WTC11 (cell line): Measurements from ENCODE around the gene TRIM17. TPM values are rescaled to one million over a fixed set of nuclear protein-coding genes. Genes with fewer than 3 reads are reported as not detected.

Experiments
- ATAC-seq: fragments of 200-7000 bp; cut with Tn5 transposase; 2 replicates; pipeline ENCODE4 v1.10.0; 2021; ENCODE audit warnings: mild to moderate bottlenecking, moderate library complexity
- CTCF ChIA-PET: fragments of 300-600 bp; sonication (Branson Sonifier 250); formaldehyde crosslinking; loops from one replicate; lab custom pipeline; 2021; ENCODE audit warnings: antibody characterized with exemption; lab: Charles Lee
- POLR2A ChIA-PET: fragments of 350-600 bp; sonication (Branson Sonifier 250); formaldehyde crosslinking; loops from one replicate; lab custom pipeline; 2021; ENCODE audit warnings: antibody characterized with exemption; lab: Charles Lee
- DNase-seq: peaks from one replicate; pipeline ENCODE4 v3.0.0; 2021; ENCODE audit warnings: low spot score
- H3K27ac Mint-ChIP-seq: 2 replicates; pipeline ENCODE4 v1.8.0; 2021; ENCODE audit warnings: mixed read lengths
- H3K27me3 Mint-ChIP-seq: 2 replicates; pipeline ENCODE4 v1.8.0; 2021; ENCODE audit warnings: low read depth, mild to moderate bottlenecking, moderate library complexity, mixed read lengths
- H3K36me3 Mint-ChIP-seq: 2 replicates; pipeline ENCODE4 v1.8.0; 2021; ENCODE audit warnings: mixed read lengths
- H3K4me1 Mint-ChIP-seq: 2 replicates; pipeline ENCODE4 v1.8.0; 2022; ENCODE audit warnings: mixed read lengths
- H3K4me3 Mint-ChIP-seq: 2 replicates; pipeline ENCODE4 v1.8.0; 2021; ENCODE audit warnings: mild to moderate bottlenecking, moderate library complexity, mixed read lengths
- H3K9me3 Mint-ChIP-seq: 2 replicates; pipeline ENCODE4 v1.8.0; 2021; ENCODE audit warnings: mixed read lengths
- CREB1 ChIP-seq: sonication (generic); formaldehyde crosslinking; IDR thresholded peaks from 2 replicates; pipeline ENCODE4 v1.8.0; 2023; ENCODE audit warnings: mild to moderate bottlenecking, missing genetic modification reagents
- ESRRA ChIP-seq: sonication (generic); formaldehyde crosslinking; IDR thresholded peaks from 2 replicates; pipeline ENCODE4 v1.8.1; 2022; ENCODE audit warnings: mild to moderate bottlenecking, missing genetic modification reagents, borderline replicate concordance
- GTF2I ChIP-seq: fragments of 250-450 bp; sonication (Bioruptor Pico); conservative IDR thresholded peaks from 2 replicates; pipeline ENCODE4 v1.4.0; 2021; ENCODE audit warnings: mild to moderate bottlenecking
- NFYB ChIP-seq: sonication (generic); formaldehyde crosslinking; conservative IDR thresholded peaks from 2 replicates; pipeline ENCODE4 v1.8.0; 2022; ENCODE audit warnings: low read depth, missing genetic modification reagents
- ZBTB43 ChIP-seq: sonication (generic); formaldehyde crosslinking; IDR thresholded peaks from 2 replicates; pipeline ENCODE4 v1.8.1; 2023; ENCODE audit warnings: mild to moderate bottlenecking, missing genetic modification reagents
- ZNF423 ChIP-seq: fragments of 250-450 bp; sonication (Bioruptor Pico); IDR thresholded peaks from 2 replicates; pipeline ENCODE4 v2.1.2; 2022; ENCODE audit warnings: mild to moderate bottlenecking, moderate library complexity
- ZNF512 ChIP-seq: sonication (generic); formaldehyde crosslinking; IDR thresholded peaks from 2 replicates; pipeline ENCODE4 v1.8.1; 2022; ENCODE audit warnings: missing genetic modification reagents, borderline replicate concordance
- total RNA-seq: library from RNA; stranded (reverse); gene quantifications from 3 replicates; pipeline ENCODE4 v1.2.3, GENCODE V29; 2021
- TF ChIP-seq, protein P1 (sequence below): sonication (generic); formaldehyde crosslinking; IDR thresholded peaks from 2 replicates; pipeline ENCODE4 v1.8.0; 2023; ENCODE audit warnings: mild to moderate bottlenecking, missing genetic modification reagents

TRIM17 gene
- total RNA-seq, 1 experiment from 2014 or later = 2.6 TPM

GRCh38 chr1:228369608-228370438, 46.8 kb downstream of the TRIM17 start:
- no peaks in the 10 kb centered on the region for H3K9me3 Mint-ChIP-seq
- peaks cover 3% of the 10 kb centered on the region; the same call in 1 of the 2 replicates for H3K4me1 Mint-ChIP-seq
- no peak overlapping the region for H3K4me3 Mint-ChIP-seq
- POLR2A ChIA-PET = no interaction called here
- no peaks in the 10 kb centered on the region for H3K27me3 Mint-ChIP-seq
- H3K36me3 Mint-ChIP-seq = no peaks in the 10 kb centered on the region
- H3K27ac Mint-ChIP-seq = no peak overlapping the region
- ATAC-seq = no peak
- CTCF ChIA-PET = interaction anchor here (0.8 kb wide), 2 partner anchors 25 to 288 kb away, joined by 3 to 4 read pairs; no protein-coding TSS in a partner anchor
- TF ChIP-seq ZNF423 (CRISPR knock-in tag) = no peak
- TF ChIP-seq ESRRA (CRISPR knock-in tag) = no peak
- TF ChIP-seq ZNF512 (CRISPR knock-in tag) = no peak
- TF ChIP-seq, all 79 proteins: peak for 0
- no peak for DNase-seq

- no peaks in the 10 kb centered on the region; the same call in 1 of the 2 replicates for H3K27me3 Mint-ChIP-seq
- ChIA-PET POLR2A (no interaction called here), CTCF (no interaction called here)
- peak; percentile 9 for DNase-seq
- H3K4me3 Mint-ChIP-seq = no peak overlapping the region
- H3K4me1 Mint-ChIP-seq = peaks cover 3% of the 10 kb centered on the region; the same call in 1 of the 2 replicates
- H3K27ac Mint-ChIP-seq = no peak overlapping the region
- no peaks in the 10 kb centered on the region for H3K36me3 Mint-ChIP-seq
- no peak for ATAC-seq
- TF ChIP-seq ZBTB43 (CRISPR knock-in tag) = no peak
- no peak for TF ChIP-seq NFYB (CRISPR knock-in tag)
- no peaks in the 10 kb centered on the region for H3K9me3 Mint-ChIP-seq
Measured at GRCh38 chr1:228368801-228369607, 47.7 kb downstream of the TRIM17 start.

DNA sequence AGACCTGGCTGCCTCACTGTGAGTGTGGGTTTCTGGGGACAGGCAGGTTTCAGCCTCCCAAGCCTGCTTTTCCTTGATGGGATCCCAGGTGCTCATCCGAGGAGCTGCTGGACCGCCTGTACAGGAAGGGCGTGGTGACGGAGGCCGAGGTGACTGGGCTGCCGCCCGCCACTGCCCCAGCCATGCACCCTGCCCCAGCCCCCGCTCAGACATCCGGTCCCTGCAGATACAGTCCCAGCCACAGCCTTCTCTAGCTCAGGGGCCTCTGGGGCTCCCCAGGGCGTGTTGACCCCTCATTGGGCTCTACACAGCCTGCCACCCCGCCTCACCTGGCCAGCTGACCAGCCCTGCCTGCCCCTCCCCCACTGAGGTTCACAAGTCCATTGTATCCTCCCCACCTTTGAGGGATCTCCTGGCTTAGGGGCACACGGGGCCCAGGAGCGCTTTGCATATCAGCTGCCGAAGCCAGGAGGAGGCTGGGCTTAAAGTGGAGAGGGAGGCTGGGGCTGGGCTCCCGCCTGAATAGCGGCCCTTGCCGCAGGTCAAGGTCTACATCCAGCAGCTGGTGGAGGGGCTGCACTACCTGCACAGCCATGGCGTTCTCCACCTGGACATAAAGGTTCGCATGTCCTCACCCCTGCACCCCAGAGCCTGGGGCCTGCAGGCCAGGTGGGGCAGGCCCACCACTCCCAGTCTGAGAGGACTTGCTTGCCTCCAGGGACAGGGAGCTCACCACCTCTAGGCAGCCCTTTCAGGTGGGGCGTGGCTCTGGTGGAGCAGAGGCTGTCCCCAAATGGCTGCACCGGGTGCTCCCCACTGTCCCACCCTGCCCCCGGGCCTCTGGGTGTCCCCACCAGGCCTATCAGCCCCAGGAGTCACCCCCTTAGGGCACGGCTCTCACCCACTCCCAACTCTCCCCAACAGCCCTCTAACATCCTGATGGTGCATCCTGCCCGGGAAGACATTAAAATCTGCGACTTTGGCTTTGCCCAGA, 48.6 kb downstream of the TRIM17 start:
- CTCF ChIA-PET = interaction anchor here (1.2 kb wide), 2 partner anchors 27 to 96 kb away, joined by 4 to 6 read pairs; no protein-coding TSS in a partner anchor

More for the DNA sequence above, 48.6 kb downstream of the TRIM17 start:
- TF ChIP-seq NFYB (CRISPR knock-in tag) (no peak), CREB1 (CRISPR knock-in tag) (0 out of 2 replicates have a peak, but pooled peaks have one; percentile 25), GTF2I (CRISPR knock-in tag) (peak; percentile 91)
- TF ChIP-seq, protein P1, sequence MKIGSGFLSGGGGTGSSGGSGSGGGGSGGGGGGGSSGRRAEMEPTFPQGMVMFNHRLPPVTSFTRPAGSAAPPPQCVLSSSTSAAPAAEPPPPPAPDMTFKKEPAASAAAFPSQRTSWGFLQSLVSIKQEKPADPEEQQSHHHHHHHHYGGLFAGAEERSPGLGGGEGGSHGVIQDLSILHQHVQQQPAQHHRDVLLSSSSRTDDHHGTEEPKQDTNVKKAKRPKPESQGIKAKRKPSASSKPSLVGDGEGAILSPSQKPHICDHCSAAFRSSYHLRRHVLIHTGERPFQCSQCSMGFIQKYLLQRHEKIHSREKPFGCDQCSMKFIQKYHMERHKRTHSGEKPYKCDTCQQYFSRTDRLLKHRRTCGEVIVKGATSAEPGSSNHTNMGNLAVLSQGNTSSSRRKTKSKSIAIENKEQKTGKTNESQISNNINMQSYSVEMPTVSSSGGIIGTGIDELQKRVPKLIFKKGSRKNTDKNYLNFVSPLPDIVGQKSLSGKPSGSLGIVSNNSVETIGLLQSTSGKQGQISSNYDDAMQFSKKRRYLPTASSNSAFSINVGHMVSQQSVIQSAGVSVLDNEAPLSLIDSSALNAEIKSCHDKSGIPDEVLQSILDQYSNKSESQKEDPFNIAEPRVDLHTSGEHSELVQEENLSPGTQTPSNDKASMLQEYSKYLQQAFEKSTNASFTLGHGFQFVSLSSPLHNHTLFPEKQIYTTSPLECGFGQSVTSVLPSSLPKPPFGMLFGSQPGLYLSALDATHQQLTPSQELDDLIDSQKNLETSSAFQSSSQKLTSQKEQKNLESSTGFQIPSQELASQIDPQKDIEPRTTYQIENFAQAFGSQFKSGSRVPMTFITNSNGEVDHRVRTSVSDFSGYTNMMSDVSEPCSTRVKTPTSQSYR (CRISPR knock-in tag) = peak; percentile 90
- DNase-seq (peak; percentile 48), ATAC-seq (peak; percentile 18; the same call in 1 of the 2 replicates)
- no peak overlapping the region for H3K27ac Mint-ChIP-seq
- H3K4me3 Mint-ChIP-seq = no peak overlapping the region
- H3K27me3 Mint-ChIP-seq = no peaks in the 10 kb centered on the region; the same call in 1 of the 2 replicates
- POLR2A ChIA-PET = interaction anchor here (1.0 kb wide), 1 partner anchor 90 kb away, joined by 7 read pairs; no protein-coding TSS in a partner anchor
- peaks cover 3% of the 10 kb centered on the region; the same call in 1 of the 2 replicates for H3K4me1 Mint-ChIP-seq
- no peaks in the 10 kb centered on the region for H3K36me3 Mint-ChIP-seq
- no peaks in the 10 kb centered on the region for H3K9me3 Mint-ChIP-seq
